Measurements from ENCODE around the gene PTCH1. TPM values are rescaled to one million over a fixed set of nuclear protein-coding genes. Genes with fewer than 3 reads are reported as not detected.

PTCH1 gene
- total RNA-seq, 2 experiments from 2014 or later = 5.4 to 7.3 TPM

DNA sequence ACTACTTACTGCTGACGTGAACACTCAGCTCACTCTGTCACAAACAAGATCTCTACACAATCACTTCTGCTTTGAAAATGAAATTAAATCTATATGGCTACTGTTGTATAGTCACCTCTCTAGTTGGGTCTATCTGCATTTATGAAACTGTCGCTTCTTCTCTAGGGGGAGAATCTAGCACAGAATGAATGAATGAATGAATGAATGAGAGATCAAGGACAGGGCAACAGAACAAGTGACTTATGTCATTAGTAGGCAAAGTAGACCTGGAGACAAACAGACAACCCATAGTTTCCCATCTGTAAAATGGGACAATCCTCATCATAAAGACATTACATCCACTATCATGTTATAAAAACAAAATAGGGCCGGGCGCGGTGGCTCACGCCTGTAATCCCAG, 13.4 kb downstream of the PTCH1 start:
- ChIA-PET CTCF (no interaction called here), POLR2A (interaction anchor here (1.2 kb wide), 1 partner anchor 8 kb away, joined by 3 read pairs; no protein-coding TSS in a partner anchor)
- TF ChIP-seq, protein P1, sequence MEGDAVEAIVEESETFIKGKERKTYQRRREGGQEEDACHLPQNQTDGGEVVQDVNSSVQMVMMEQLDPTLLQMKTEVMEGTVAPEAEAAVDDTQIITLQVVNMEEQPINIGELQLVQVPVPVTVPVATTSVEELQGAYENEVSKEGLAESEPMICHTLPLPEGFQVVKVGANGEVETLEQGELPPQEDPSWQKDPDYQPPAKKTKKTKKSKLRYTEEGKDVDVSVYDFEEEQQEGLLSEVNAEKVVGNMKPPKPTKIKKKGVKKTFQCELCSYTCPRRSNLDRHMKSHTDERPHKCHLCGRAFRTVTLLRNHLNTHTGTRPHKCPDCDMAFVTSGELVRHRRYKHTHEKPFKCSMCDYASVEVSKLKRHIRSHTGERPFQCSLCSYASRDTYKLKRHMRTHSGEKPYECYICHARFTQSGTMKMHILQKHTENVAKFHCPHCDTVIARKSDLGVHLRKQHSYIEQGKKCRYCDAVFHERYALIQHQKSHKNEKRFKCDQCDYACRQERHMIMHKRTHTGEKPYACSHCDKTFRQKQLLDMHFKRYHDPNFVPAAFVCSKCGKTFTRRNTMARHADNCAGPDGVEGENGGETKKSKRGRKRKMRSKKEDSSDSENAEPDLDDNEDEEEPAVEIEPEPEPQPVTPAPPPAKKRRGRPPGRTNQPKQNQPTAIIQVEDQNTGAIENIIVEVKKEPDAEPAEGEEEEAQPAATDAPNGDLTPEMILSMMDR (IDR thresholded peaks at IDR 0.05) = no peak
- Mint-ChIP-seq H3K27ac (no peak overlapping the region), H3K4me3 (no peak overlapping the region), H3K27me3 (peaks cover 18% of the 10 kb centered on the region), H3K36me3 (ENCODE audit: low read depth) (no peaks in the 10 kb centered on the region), H3K4me1 (ENCODE audit: low read depth) (peaks cover 36% of the 10 kb centered on the region), H3K9me3 (no peaks in the 10 kb centered on the region)
- ATAC-seq (no peak), DNase-seq (no peak)
- intact Hi-C loops (cut with micrococcal nuclease) = loop anchor here (5.0 to 10.0 kb wide), 2 partner anchors 41 to 79 kb away; no protein-coding TSS in a partner anchor

DNA sequence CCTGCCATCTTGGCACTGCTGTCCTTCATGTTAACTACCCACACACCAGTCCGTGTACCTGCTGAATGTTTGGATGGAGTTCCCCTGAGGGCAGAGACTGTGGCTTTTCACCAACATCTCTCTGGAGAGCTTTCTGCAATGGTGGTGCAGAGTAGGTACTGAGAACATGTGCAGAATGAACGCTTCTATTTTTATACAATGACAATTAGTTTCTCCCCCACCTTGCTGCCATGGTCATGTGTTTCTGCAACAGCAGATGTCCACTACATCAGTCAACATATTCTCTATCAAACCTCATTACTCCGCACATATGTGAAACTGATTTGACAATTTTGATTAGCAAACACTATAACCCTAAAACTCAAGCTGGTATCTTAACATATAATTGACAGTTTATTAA, 14.5 kb downstream of the PTCH1 start:
- H3K4me1 Mint-ChIP-seq (ENCODE audit: low read depth) = peaks cover 45% of the 10 kb centered on the region
- peaks cover 16% of the 10 kb centered on the region for H3K27me3 Mint-ChIP-seq
- no peaks in the 10 kb centered on the region for H3K9me3 Mint-ChIP-seq
- ChIA-PET POLR2A (interaction anchor here (0.6 to 1.2 kb wide), 2 partner anchors 10 to 21 kb away, joined by 3 to 4 read pairs; no protein-coding TSS in a partner anchor), CTCF (no interaction called here)
- intact Hi-C loops (cut with micrococcal nuclease) = loop anchor here (5.0 to 10.0 kb wide), 2 partner anchors 40 to 77 kb away; no protein-coding TSS in a partner anchor
- TF ChIP-seq, protein P1 (IDR thresholded peaks at IDR 0.05) = no peak
- no peaks in the 10 kb centered on the region for H3K36me3 Mint-ChIP-seq (ENCODE audit: low read depth)
- H3K4me3 Mint-ChIP-seq = no peak overlapping the region
- DNase-seq (no peak), ATAC-seq (no peak)
- H3K27ac Mint-ChIP-seq = no peak overlapping the region

DNA sequence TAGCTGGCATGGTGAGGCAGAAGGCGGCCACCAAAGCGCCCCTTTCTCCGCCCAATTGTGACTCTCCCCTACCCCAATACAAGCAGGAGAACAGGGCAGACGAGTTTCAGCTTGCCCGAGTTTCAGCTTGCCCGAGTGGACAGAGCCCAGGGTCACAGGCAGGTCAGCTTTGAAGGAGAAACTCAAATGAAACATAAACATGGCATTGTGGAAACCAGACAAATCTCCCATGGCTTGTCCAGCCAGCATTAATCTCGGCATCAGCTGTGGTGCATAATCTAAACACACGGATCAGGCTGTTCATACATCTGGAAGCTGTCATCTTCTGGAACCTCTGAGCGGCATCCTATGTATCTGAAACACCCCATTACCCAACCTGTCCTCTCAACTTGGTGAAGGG, 16.9 kb downstream of the PTCH1 start:
- no peak overlapping the region for H3K4me3 Mint-ChIP-seq
- intact Hi-C loops (cut with micrococcal nuclease) = loop anchor here (5.0 to 10.0 kb wide), 2 partner anchors 38 to 75 kb away; no protein-coding TSS in a partner anchor
- POLR2A ChIA-PET = no interaction called here
- TF ChIP-seq, protein P1 (IDR thresholded peaks at IDR 0.05) = no peak
- no peak overlapping the region for H3K27ac Mint-ChIP-seq
- peaks cover 13% of the 10 kb centered on the region for H3K27me3 Mint-ChIP-seq
- no peak for ATAC-seq
- CTCF ChIA-PET = no interaction called here
- no peak for DNase-seq
- no peaks in the 10 kb centered on the region for H3K36me3 Mint-ChIP-seq (ENCODE audit: low read depth)
- no peaks in the 10 kb centered on the region for H3K9me3 Mint-ChIP-seq
- peaks cover 54% of the 10 kb centered on the region for H3K4me1 Mint-ChIP-seq (ENCODE audit: low read depth)

DNA sequence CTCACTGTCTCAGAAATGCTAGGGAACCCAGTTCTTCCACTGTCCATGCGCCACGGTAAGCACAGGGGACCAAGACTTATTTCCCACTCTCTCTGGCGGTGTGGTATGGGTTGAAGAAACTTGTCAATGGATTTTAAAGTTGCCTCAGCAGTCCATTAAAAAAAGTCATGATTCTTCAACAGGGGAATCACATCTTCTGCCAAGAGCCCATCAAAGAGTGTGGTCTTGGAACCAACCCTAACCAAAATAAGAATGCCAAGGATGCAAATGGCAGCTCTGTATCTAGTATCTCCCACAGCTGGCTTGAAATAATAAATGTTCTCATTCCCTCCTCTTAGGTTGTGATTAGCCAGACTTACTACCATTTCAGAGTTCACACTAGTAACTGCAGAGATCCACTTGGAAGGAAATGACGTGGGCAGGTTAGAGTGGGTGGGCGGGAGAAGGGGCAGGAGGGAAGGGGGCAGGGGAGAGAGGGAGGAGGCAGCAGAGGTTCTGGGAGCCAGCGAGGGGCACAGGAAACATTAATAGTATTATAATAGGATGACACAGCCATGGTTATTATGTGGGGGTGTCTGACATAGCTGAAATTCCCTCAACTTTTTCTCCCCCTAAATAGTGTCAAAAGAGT, 17.6 kb downstream of the PTCH1 start:
- intact Hi-C loops (cut with micrococcal nuclease) = no loop called here
- peaks cover 56% of the 10 kb centered on the region for H3K4me1 Mint-ChIP-seq (ENCODE audit: low read depth)
- DNase-seq = no peak
- ChIA-PET CTCF (no interaction called here), POLR2A (no interaction called here)
- no peaks in the 10 kb centered on the region for H3K9me3 Mint-ChIP-seq
- no peak overlapping the region for H3K27ac Mint-ChIP-seq
- TF ChIP-seq, protein P1 (IDR thresholded peaks at IDR 0.05) = no peak
- peaks cover 9% of the 10 kb centered on the region for H3K27me3 Mint-ChIP-seq
- no peak for ATAC-seq
- no peaks in the 10 kb centered on the region for H3K36me3 Mint-ChIP-seq (ENCODE audit: low read depth)
- no peak overlapping the region for H3K4me3 Mint-ChIP-seq

DNA sequence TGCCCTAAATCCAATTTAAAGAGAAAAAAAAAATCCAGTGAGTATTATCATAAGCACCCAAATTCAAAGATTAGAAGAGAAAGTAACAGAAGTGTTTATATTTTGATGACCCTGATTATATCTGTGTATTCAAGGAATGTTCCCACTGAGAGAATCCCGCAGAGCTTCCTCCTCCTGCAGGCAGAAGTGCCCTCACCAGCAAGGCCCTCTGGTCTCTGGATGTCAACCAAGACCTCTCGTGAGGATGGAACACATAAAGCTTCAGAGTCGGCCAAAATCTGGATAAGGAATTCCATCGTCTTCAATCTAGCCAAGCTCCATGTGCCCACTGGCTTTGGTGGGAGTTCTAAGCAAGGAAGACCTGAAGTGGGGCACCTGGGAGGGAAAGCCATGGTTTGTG, 18.1 kb downstream of the PTCH1 start:
- intact Hi-C loops (cut with micrococcal nuclease) = no loop called here
- TF ChIP-seq, protein P1 (IDR thresholded peaks at IDR 0.05) = no peak
- ATAC-seq (no peak), DNase-seq (no peak)
- ChIA-PET POLR2A (no interaction called here), CTCF (interaction anchor here (1.0 to 1.1 kb wide), 2 partner anchors 34 to 36 kb away, joined by 3 read pairs; no protein-coding TSS in a partner anchor)
- Mint-ChIP-seq H3K4me3 (no peak overlapping the region), H3K9me3 (no peaks in the 10 kb centered on the region), H3K27ac (no peak overlapping the region), H3K36me3 (ENCODE audit: low read depth) (no peaks in the 10 kb centered on the region), H3K27me3 (peaks cover 7% of the 10 kb centered on the region), H3K4me1 (ENCODE audit: low read depth) (peaks cover 59% of the 10 kb centered on the region)

All from activated CD8-positive, alpha-beta T cell treated with anti-CD3 and anti-CD28 coated beads for 36 hours (primary cell).